A549 (cell line): Measurements from ENCODE around the gene SERPINB2. TPM values are rescaled to one million over a fixed set of nuclear protein-coding genes. Genes with fewer than 3 reads are reported as not detected.

Experiments
- ATAC-seq, 2 experiments: fragments of 200-7000 bp in 1 of 2; fragments of >200 bp in 1 of 2; cut with Nextera tagmentation in 1 of 2; cut with Tn5 transposase in 1 of 2; 3 replicates each; pipeline versions ENCODE4 v1.8.0 to v1.9.1; 2018 to 2020; ENCODE audit warnings: mild to moderate bottlenecking in 1 of 2, moderate library complexity in 1 of 2
- CTCF ChIA-PET: fragments of 300-600 bp; sonication (Branson Sonifier 250); formaldehyde crosslinking; extraction: SDS; loops from one replicate; lab custom pipeline; 2021; ENCODE audit warnings: antibody characterized with exemption, inconsistent platforms; lab: Yijun Ruan, JAX
- POLR2A ChIA-PET: fragments of 350-600 bp; formaldehyde crosslinking; extraction: SDS; loops from one replicate; lab custom pipeline; 2021; ENCODE audit warnings: antibody characterized with exemption, inconsistent platforms; lab: Yijun Ruan, JAX
- DNase-seq, 2 experiments: peaks; one replicate each; pipeline versions ENCODE4 v3.0.0 to v3.0.0-alpha.2; 2011 to 2016; ENCODE audit warnings: low read depth in 1 of 2, low spot score in 1 of 2
- FAIRE-seq: peaks from 2 replicates; lab custom pipeline; 2011; peaks lifted over from hg19 to GRCh38; lab: Jason Lieb, UNC
- H3K27ac ChIP-seq, 2 experiments: fragments of >200 bp; sonication (Bioruptor Twin); formaldehyde crosslinking; 3 replicates each; pipeline ENCODE4 v1.5.1; 2016 to 2017
- H3K4me1 ChIP-seq: fragments of >200 bp; sonication (Bioruptor Twin); formaldehyde crosslinking; 3 replicates; pipeline ENCODE4 v1.6.1; 2016
- H3K4me2 ChIP-seq: fragments of >200 bp; sonication (Bioruptor Twin); formaldehyde crosslinking; 3 replicates; pipeline ENCODE4 v1.6.1; 2016
- H3K4me3 ChIP-seq: fragments of >200 bp; sonication (Bioruptor Twin); formaldehyde crosslinking; 3 replicates; pipeline ENCODE4 v1.5.1; 2016
- H3K9me3 ChIP-seq: fragments of >200 bp; sonication (Bioruptor Twin); formaldehyde crosslinking; 3 replicates; pipeline ENCODE4 v1.6.1; 2016
- CBX2 ChIP-seq: fragments of 200-600 bp; sonication (generic); IDR thresholded peaks from 2 replicates; pipeline ENCODE4 v1.6.1; 2016; ENCODE audit warnings: low read depth, mild to moderate bottlenecking, borderline replicate concordance
- CBX8 ChIP-seq: fragments of 200-600 bp; sonication (generic); IDR thresholded peaks from 2 replicates; pipeline ENCODE4 v1.6.1; 2016
- CEBPB ChIP-seq, 2 experiments: fragments of >200 bp in 1 of 2; sonication (Bioruptor Twin) in 1 of 2; formaldehyde crosslinking in 1 of 2; IDR thresholded peaks; 2 replicates each; pipeline ENCODE4 v1.6.1; 2012 to 2016
- CHD2 ChIP-seq: fragments of 150-350 bp; IDR thresholded peaks from 2 replicates; pipeline ENCODE4 v1.6.1; 2014; ENCODE audit warnings: low read length; ENCODE audit not compliant: partially characterized antibody
- EHMT2 ChIP-seq: fragments of 200-600 bp; sonication (generic); IDR thresholded peaks from 2 replicates; pipeline ENCODE4 v1.6.1; 2016; ENCODE audit warnings: antibody characterized with exemption, low read depth, mild to moderate bottlenecking, moderate library complexity
- EP300 ChIP-seq, 2 experiments: fragments of >200 bp; sonication (Bioruptor Twin); formaldehyde crosslinking; IDR thresholded peaks; 2 replicates in 1 of 2; 3 replicates in 1 of 2; pipeline ENCODE4 v1.6.1; 2016 to 2017
- ESRRA ChIP-seq: fragments of 150-350 bp; IDR thresholded peaks from 2 replicates; pipeline ENCODE4 v1.6.1; 2014; ENCODE audit warnings: mild to moderate bottlenecking, low read length, borderline replicate concordance
- FOXS1 ChIP-seq: fragments of 250-450 bp; sonication (Bioruptor Pico); IDR thresholded peaks from 2 replicates; pipeline ENCODE4 v1.5.0; 2020; ENCODE audit warnings: mild to moderate bottlenecking, moderate library complexity
- GATA3 ChIP-seq: IDR thresholded peaks from 2 replicates; pipeline ENCODE4 v1.6.1; 2012; ENCODE audit warnings: borderline replicate concordance
- HDAC2 ChIP-seq: fragments of 200-600 bp; sonication (generic); IDR thresholded peaks from 2 replicates; pipeline ENCODE4 v1.6.1; 2016
- HEYL ChIP-seq: fragments of 250-450 bp; sonication (Bioruptor Pico); IDR thresholded peaks from 2 replicates; pipeline ENCODE4 v1.8.0; 2021; ENCODE audit warnings: mild to moderate bottlenecking, moderate library complexity
- HMGXB4 ChIP-seq: fragments of 250-450 bp; sonication (Bioruptor Pico); IDR thresholded peaks from 2 replicates; pipeline ENCODE4 v1.5.0; 2021; ENCODE audit warnings: mild to moderate bottlenecking, moderate library complexity, borderline replicate concordance
- KDM1A ChIP-seq: fragments of 200-600 bp; sonication (generic); IDR thresholded peaks from 2 replicates; pipeline ENCODE4 v1.6.1; 2016; ENCODE audit warnings: low read depth, mild to moderate bottlenecking
- KDM5A ChIP-seq: fragments of 200-600 bp; sonication (generic); IDR thresholded peaks from 2 replicates; pipeline ENCODE4 v1.6.1; 2016; ENCODE audit warnings: antibody characterized with exemption, mild to moderate bottlenecking
- NPAS2 ChIP-seq: fragments of 250-450 bp; sonication (Bioruptor Pico); IDR thresholded peaks from 2 replicates; pipeline ENCODE4 v1.8.0; 2022; ENCODE audit warnings: mild to moderate bottlenecking, moderate library complexity, borderline replicate concordance
- PHF8 ChIP-seq: fragments of 200-600 bp; sonication (generic); IDR thresholded peaks from 2 replicates; pipeline ENCODE4 v1.6.1; 2016; ENCODE audit warnings: low read depth, mild to moderate bottlenecking, antibody characterized with exemption, moderate library complexity, borderline replicate concordance
- POLR2A ChIP-seq: IDR thresholded peaks from 2 replicates; pipeline ENCODE4 v1.6.1; 2012; ENCODE audit warnings: mild to moderate bottlenecking, low read length
- RARB ChIP-seq: fragments of 250-450 bp; sonication (Bioruptor Pico); IDR thresholded peaks from 2 replicates; pipeline ENCODE4 v1.8.0; 2021; ENCODE audit warnings: mild to moderate bottlenecking, moderate library complexity
- RCOR1 ChIP-seq: fragments of 150-350 bp; IDR thresholded peaks from 2 replicates; pipeline ENCODE4 v1.6.1; 2014; ENCODE audit warnings: antibody characterized with exemption, low read length, low read depth
- TP53 ChIP-seq: fragments of 250-450 bp; sonication (Bioruptor Pico); IDR thresholded peaks from 2 replicates; pipeline ENCODE4 v1.5.0; 2021; ENCODE audit warnings: mild to moderate bottlenecking, moderate library complexity
- ZSCAN20 ChIP-seq: fragments of 250-450 bp; sonication (Bioruptor Pico); IDR thresholded peaks from 2 replicates; pipeline ENCODE4 v1.8.0; 2022; ENCODE audit warnings: mild to moderate bottlenecking, moderate library complexity
- WGBS: methylation state at CpG from one replicate; pipeline ENCODE4 v1.1.6; 2017; ENCODE audit errors: missing lambda C conversion rate; 5-methylcytosine and 5-hydroxymethylcytosine counted together
- polyA plus RNA-seq, 4 experiments: library from polyadenylated mRNA; depleted of rRNA in 3 of 4; stranded (reverse); fragments of >200 nt; fragmentation: RNase III in 1 of 4; extraction: RNeasy Plus Mini Kit Qiagen cat#74134 plus additional on column Dnase treatment in 1 of 4; gene quantifications; 2 replicates in 3 of 4; 3 replicates in 1 of 4; pipeline ENCODE4 v1.2.3, GENCODE V29; 2011 to 2017
- TF ChIP-seq, protein P1 (sequence below): fragments of >200 bp; sonication (Bioruptor Twin); formaldehyde crosslinking; IDR thresholded peaks from 2 replicates; pipeline ENCODE4 v1.6.1; 2016
- TF ChIP-seq, protein P2 (sequence below): IDR thresholded peaks from 2 replicates; pipeline ENCODE4 v1.6.1; 2012
- TF ChIP-seq, protein P3 (sequence below): fragments of 200-600 bp; sonication (generic); IDR thresholded peaks from 2 replicates; pipeline ENCODE4 v1.6.1; 2016; ENCODE audit warnings: antibody characterized with exemption, mild to moderate bottlenecking, moderate library complexity
- TF ChIP-seq, protein P4 (sequence below): fragments of 250-450 bp; sonication (Bioruptor Pico); IDR thresholded peaks from 2 replicates; pipeline ENCODE4 v1.5.0; 2020; ENCODE audit warnings: low read depth, mild to moderate bottlenecking, moderate library complexity

The SERPINB2 gene
- polyA plus RNA-seq, 2 of the 4 experiments (the other 2 are of a cell fraction), result not detected

DNA sequence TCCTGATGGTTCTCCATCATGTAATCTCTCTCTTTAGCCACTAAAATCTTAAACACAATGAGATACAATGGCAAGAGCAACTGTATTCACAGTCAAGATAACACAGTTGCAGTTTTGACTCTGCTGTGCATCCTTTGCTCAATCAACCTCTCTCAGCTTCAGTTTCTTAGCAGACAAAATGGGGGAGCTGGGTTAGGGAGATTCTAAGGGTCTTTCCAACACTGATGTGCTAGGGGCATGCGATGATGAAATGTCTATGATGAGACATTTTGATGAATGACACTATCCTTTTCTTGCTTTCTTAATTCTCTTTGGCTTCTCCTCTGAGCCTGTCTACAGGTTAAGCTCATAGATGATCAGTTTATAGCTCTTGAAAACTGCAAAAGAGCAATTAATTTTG is 21.4 kb downstream of the SERPINB2 start:
- WGBS, result 0% methylated on average over 1 of the region's 1 CpG
- ATAC-seq (no peak), DNase-seq (no peak), FAIRE-seq (no peak)
- H3K27ac ChIP-seq, result no peak overlapping the region
- POLR2A ChIA-PET, result no interaction called here
- H3K9me3 ChIP-seq, result no peaks in the 10 kb centered on the region
- TF ChIP-seq HEYL (CRISPR knock-in tag), result no peak
- TF ChIP-seq KDM1A, result no peak
- TF ChIP-seq TP53 (CRISPR knock-in tag), result no peak
- no peak for TF ChIP-seq PHF8
- TF ChIP-seq ZSCAN20 (CRISPR knock-in tag), result no peak
- no peak for TF ChIP-seq POLR2A
- TF ChIP-seq RCOR1, result no peak
- H3K4me2 ChIP-seq, result no peak overlapping the region
- CTCF ChIA-PET, result no interaction called here
- H3K4me3 ChIP-seq, result no peak overlapping the region
- H3K4me1 ChIP-seq, result no peaks in the 10 kb centered on the region

GRCh38 chr18:63909870-63910269 is 22.4 kb downstream of the SERPINB2 start:
- H3K4me2 ChIP-seq, result no peak overlapping the region
- H3K27ac ChIP-seq, result no peak overlapping the region
- H3K4me3 ChIP-seq, result no peak overlapping the region
- no peaks in the 10 kb centered on the region for H3K9me3 ChIP-seq
- 2% methylated on average over 2 of the region's 2 CpGs for WGBS
- TF ChIP-seq NPAS2 (CRISPR knock-in tag) (no peak), GATA3 (no peak), CHD2 (no peak), RARB (CRISPR knock-in tag) (no peak), HMGXB4 (CRISPR knock-in tag) (no peak), CBX2 (no peak), TP53 (CRISPR knock-in tag) (no peak), FOXS1 (no peak), EP300 (IDR thresholded peaks at IDR 0.05) (no peak), ESRRA (no peak), HDAC2 (no peak), CBX8 (no peak), KDM5A (no peak), EHMT2 (no peak), CEBPB (IDR thresholded peaks at IDR 0.05) (no peak)
- TF ChIP-seq, protein P1, sequence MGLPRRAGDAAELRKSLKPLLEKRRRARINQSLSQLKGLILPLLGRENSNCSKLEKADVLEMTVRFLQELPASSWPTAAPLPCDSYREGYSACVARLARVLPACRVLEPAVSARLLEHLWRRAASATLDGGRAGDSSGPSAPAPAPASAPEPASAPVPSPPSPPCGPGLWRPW, result no peak
- TF ChIP-seq, protein P2, sequence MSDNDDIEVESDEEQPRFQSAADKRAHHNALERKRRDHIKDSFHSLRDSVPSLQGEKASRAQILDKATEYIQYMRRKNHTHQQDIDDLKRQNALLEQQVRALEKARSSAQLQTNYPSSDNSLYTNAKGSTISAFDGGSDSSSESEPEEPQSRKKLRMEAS, result no peak
- TF ChIP-seq, protein P3, sequence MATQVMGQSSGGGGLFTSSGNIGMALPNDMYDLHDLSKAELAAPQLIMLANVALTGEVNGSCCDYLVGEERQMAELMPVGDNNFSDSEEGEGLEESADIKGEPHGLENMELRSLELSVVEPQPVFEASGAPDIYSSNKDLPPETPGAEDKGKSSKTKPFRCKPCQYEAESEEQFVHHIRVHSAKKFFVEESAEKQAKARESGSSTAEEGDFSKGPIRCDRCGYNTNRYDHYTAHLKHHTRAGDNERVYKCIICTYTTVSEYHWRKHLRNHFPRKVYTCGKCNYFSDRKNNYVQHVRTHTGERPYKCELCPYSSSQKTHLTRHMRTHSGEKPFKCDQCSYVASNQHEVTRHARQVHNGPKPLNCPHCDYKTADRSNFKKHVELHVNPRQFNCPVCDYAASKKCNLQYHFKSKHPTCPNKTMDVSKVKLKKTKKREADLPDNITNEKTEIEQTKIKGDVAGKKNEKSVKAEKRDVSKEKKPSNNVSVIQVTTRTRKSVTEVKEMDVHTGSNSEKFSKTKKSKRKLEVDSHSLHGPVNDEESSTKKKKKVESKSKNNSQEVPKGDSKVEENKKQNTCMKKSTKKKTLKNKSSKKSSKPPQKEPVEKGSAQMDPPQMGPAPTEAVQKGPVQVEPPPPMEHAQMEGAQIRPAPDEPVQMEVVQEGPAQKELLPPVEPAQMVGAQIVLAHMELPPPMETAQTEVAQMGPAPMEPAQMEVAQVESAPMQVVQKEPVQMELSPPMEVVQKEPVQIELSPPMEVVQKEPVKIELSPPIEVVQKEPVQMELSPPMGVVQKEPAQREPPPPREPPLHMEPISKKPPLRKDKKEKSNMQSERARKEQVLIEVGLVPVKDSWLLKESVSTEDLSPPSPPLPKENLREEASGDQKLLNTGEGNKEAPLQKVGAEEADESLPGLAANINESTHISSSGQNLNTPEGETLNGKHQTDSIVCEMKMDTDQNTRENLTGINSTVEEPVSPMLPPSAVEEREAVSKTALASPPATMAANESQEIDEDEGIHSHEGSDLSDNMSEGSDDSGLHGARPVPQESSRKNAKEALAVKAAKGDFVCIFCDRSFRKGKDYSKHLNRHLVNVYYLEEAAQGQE, result no peak
- TF ChIP-seq, protein P4, sequence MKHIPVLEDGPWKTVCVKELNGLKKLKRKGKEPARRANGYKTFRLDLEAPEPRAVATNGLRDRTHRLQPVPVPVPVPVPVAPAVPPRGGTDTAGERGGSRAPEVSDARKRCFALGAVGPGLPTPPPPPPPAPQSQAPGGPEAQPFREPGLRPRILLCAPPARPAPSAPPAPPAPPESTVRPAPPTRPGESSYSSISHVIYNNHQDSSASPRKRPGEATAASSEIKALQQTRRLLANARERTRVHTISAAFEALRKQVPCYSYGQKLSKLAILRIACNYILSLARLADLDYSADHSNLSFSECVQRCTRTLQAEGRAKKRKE (CRISPR knock-in tag), result no peak
- FAIRE-seq (no peak), ATAC-seq (no peak), DNase-seq (no peak)
- ChIA-PET POLR2A (no interaction called here), CTCF (interaction anchor here (1.0 to 1.2 kb wide), 2 partner anchors 15 to 85 kb away, joined by 3 read pairs; no protein-coding TSS in a partner anchor)
- H3K4me1 ChIP-seq, result no peaks in the 10 kb centered on the region
